SK-N-MC (cell line): ENCODE measurements around the gene SSX2IP.

Source experiments
- EZH2 ChIP-seq: fragments of 200-600 bp; sonication (generic); IDR thresholded peaks from one replicate; pipeline ENCODE4 v1.6.1; 2017; ENCODE audit warnings: antibody characterized with exemption
- FOXP2 ChIP-seq: optimal IDR thresholded peaks from 2 replicates; pipeline ENCODE3; 2011; ENCODE audit warnings: mild to moderate bottlenecking, moderate library complexity; ENCODE audit not compliant: insufficient read depth; ENCODE audit errors: extremely low read length, control extremely low read depth
- POLR2AphosphoS5 ChIP-seq: IDR thresholded peaks from 2 replicates; pipeline ENCODE4 v1.6.1; 2012; ENCODE audit warnings: mild to moderate bottlenecking, low read depth, low read length, borderline replicate concordance

- no peak for TF ChIP-seq POLR2AphosphoS5
- TF ChIP-seq EZH2 = no peak
- TF ChIP-seq FOXP2 = no peak
Observed at GRCh38 chr1:84701376-84701775, 11.1 kb upstream of the SSX2IP start.
